Measurements from ENCODE around the gene PRKCH. TPM values are rescaled to one million over a fixed set of nuclear protein-coding genes. Genes with fewer than 3 reads are reported as not detected.

Gene PRKCH
- polyA plus RNA-seq, 1 donor from 2014 or later, result 2.0 TPM

DNA sequence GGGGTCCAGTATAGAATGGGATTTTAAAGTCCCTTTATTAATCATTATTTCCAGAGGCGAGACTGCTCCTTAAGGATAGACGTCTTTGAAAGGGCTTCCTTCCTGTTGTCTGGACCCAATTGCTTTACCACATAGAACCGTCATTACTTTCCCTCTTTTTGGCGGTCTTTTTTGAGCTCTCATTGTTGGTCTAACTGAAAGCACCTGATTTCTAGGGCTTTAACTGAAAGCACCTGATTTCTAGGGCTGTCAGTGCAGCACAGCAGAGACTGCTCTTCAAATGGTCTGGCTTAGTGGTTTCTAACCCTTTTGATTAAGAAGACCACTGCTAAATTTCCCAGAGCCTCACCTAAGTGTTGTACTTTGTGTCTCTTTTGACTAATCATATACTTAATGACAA is 95.8 kb downstream of the PRKCH start:
- no peak for TF ChIP-seq SMC3 (conservative IDR thresholded peaks at IDR 0.05; ENCODE audit: poor library complexity)

DNA sequence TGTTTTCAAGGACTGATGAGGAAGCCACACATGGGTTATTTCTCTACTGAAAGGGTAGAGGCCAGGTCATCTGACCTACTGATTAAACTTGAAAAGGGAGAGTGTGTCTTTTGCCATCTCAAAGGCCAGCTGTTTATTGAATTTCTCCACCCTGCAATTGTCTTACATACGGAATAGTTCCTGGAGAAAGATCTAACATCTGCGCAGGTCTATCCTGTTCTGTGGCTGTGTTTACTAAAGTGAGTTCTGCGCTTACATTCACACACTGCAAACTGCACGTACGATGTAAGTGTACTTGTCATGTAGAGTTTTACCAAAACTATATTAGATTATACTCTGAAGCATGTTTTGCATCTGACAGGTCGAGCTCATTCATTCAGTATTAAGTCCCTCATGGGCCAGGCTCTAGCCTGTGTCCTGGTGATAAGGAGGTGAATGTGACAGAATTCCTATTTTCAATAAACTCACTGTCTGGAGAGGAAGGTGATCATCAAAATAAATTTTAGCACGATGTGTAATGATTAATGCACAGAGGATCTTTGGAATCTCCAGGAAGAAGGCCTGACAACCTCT is 96.6 kb downstream of the PRKCH start:
- H3F3A ChIP-seq (ENCODE audit: insufficient read depth, low read length, poor library complexity, severe bottlenecking), result no peaks in the 10 kb centered on the region
- no peak overlapping the region for H3K27ac ChIP-seq (ENCODE audit: low read length)
- TF ChIP-seq, protein P1, sequence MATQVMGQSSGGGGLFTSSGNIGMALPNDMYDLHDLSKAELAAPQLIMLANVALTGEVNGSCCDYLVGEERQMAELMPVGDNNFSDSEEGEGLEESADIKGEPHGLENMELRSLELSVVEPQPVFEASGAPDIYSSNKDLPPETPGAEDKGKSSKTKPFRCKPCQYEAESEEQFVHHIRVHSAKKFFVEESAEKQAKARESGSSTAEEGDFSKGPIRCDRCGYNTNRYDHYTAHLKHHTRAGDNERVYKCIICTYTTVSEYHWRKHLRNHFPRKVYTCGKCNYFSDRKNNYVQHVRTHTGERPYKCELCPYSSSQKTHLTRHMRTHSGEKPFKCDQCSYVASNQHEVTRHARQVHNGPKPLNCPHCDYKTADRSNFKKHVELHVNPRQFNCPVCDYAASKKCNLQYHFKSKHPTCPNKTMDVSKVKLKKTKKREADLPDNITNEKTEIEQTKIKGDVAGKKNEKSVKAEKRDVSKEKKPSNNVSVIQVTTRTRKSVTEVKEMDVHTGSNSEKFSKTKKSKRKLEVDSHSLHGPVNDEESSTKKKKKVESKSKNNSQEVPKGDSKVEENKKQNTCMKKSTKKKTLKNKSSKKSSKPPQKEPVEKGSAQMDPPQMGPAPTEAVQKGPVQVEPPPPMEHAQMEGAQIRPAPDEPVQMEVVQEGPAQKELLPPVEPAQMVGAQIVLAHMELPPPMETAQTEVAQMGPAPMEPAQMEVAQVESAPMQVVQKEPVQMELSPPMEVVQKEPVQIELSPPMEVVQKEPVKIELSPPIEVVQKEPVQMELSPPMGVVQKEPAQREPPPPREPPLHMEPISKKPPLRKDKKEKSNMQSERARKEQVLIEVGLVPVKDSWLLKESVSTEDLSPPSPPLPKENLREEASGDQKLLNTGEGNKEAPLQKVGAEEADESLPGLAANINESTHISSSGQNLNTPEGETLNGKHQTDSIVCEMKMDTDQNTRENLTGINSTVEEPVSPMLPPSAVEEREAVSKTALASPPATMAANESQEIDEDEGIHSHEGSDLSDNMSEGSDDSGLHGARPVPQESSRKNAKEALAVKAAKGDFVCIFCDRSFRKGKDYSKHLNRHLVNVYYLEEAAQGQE (IDR thresholded peaks at IDR 0.05; ENCODE audit: borderline replicate concordance), result no peak
- TF ChIP-seq, protein P2, sequence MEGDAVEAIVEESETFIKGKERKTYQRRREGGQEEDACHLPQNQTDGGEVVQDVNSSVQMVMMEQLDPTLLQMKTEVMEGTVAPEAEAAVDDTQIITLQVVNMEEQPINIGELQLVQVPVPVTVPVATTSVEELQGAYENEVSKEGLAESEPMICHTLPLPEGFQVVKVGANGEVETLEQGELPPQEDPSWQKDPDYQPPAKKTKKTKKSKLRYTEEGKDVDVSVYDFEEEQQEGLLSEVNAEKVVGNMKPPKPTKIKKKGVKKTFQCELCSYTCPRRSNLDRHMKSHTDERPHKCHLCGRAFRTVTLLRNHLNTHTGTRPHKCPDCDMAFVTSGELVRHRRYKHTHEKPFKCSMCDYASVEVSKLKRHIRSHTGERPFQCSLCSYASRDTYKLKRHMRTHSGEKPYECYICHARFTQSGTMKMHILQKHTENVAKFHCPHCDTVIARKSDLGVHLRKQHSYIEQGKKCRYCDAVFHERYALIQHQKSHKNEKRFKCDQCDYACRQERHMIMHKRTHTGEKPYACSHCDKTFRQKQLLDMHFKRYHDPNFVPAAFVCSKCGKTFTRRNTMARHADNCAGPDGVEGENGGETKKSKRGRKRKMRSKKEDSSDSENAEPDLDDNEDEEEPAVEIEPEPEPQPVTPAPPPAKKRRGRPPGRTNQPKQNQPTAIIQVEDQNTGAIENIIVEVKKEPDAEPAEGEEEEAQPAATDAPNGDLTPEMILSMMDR (IDR thresholded peaks at IDR 0.05; ENCODE audit: poor library complexity, severe bottlenecking), result no peak
- TF ChIP-seq EZH2 (IDR thresholded peaks at IDR 0.05; ENCODE audit: borderline replicate concordance, insufficient read depth, low read length, poor library complexity, severe bottlenecking), result no peak
- TF ChIP-seq EP300 (conservative IDR thresholded peaks at IDR 0.05; ENCODE audit: poor library complexity, severe bottlenecking), result no peak
- no peak for TF ChIP-seq MXI1 (conservative IDR thresholded peaks at IDR 0.05; ENCODE audit: poor library complexity, severe bottlenecking)
- TF ChIP-seq SMC3 (conservative IDR thresholded peaks at IDR 0.05; ENCODE audit: poor library complexity), result no peak
- TF ChIP-seq POLR2AphosphoS5 (IDR thresholded peaks at IDR 0.05), result no peak
- TF ChIP-seq TAF1 (IDR thresholded peaks at IDR 0.05; ENCODE audit: low read depth), result no peak
- H3K4me2 ChIP-seq (ENCODE audit: low read length), result no peak overlapping the region
- no peaks in the 10 kb centered on the region for H3K9me2 ChIP-seq (ENCODE audit: insufficient read depth, low read length)
- no peaks in the 10 kb centered on the region for H4K20me1 ChIP-seq (ENCODE audit: insufficient read depth)
- H3K36me3 ChIP-seq (ENCODE audit: insufficient read depth, low read length), result no peaks in the 10 kb centered on the region
- no peaks in the 10 kb centered on the region for H3K27me3 ChIP-seq (ENCODE audit: insufficient read depth, low read depth, low read length)
- no peak overlapping the region for H3K4me3 ChIP-seq (ENCODE audit: low read length)
- H3K79me2 ChIP-seq (replicated peaks; ENCODE audit: insufficient read depth, low read length), result no peaks in the 10 kb centered on the region
- H3K9me3 ChIP-seq (ENCODE audit: low read length), result no peaks in the 10 kb centered on the region
- no peak overlapping the region for H3K9ac ChIP-seq (ENCODE audit: low read length)
- H2AFZ ChIP-seq (ENCODE audit: low read depth, low read length), result no peak overlapping the region

More for the DNA sequence above, 95.8 kb downstream of the PRKCH start:
- Histone ChIP-seq H3K9me2 (ENCODE audit: insufficient read depth, low read length) (no peaks in the 10 kb centered on the region), H2AFZ (ENCODE audit: low read depth, low read length) (no peak overlapping the region), H4K20me1 (ENCODE audit: insufficient read depth) (no peaks in the 10 kb centered on the region), H3F3A (ENCODE audit: insufficient read depth, low read length, poor library complexity, severe bottlenecking) (no peaks in the 10 kb centered on the region), H3K79me2 (replicated peaks; ENCODE audit: insufficient read depth, low read length) (no peaks in the 10 kb centered on the region), H3K27me3 (ENCODE audit: insufficient read depth, low read depth, low read length) (no peaks in the 10 kb centered on the region), H3K9me3 (ENCODE audit: low read length) (no peaks in the 10 kb centered on the region), H3K4me2 (ENCODE audit: low read length) (no peak overlapping the region), H3K9ac (ENCODE audit: low read length) (no peak overlapping the region), H3K36me3 (ENCODE audit: insufficient read depth, low read length) (no peaks in the 10 kb centered on the region), H3K4me3 (ENCODE audit: low read length) (no peak overlapping the region), H3K27ac (ENCODE audit: low read length) (no peak overlapping the region)

DNA sequence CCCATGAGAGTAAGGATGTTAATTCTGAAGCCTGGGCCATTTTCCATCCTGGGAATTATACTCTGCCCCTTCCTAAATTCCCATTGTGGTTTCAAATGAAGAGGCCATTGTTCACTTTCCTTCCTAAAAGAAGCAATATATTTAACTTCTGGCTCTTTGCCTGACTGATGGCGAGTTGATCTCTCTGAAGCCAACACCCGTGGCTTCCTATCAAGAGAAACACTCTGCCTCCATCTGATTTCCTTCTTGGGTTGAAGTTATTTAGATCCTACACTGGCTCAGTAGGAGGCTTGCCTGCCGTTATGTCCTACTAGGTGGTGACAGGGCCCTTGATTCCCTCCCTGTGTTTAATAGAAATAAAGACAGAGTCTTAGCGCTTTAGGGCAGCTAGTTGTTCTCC is 97.4 kb downstream of the PRKCH start:
- Histone ChIP-seq H3F3A (ENCODE audit: insufficient read depth, low read length, poor library complexity, severe bottlenecking) (no peaks in the 10 kb centered on the region), H3K36me3 (ENCODE audit: insufficient read depth, low read length) (no peaks in the 10 kb centered on the region), H3K4me2 (ENCODE audit: low read length) (no peak overlapping the region), H2AFZ (ENCODE audit: low read depth, low read length) (no peak overlapping the region), H3K9me3 (ENCODE audit: low read length) (no peaks in the 10 kb centered on the region), H3K9me2 (ENCODE audit: insufficient read depth, low read length) (no peaks in the 10 kb centered on the region), H3K79me2 (replicated peaks; ENCODE audit: insufficient read depth, low read length) (no peaks in the 10 kb centered on the region), H3K27me3 (ENCODE audit: insufficient read depth, low read depth, low read length) (no peaks in the 10 kb centered on the region), H3K27ac (ENCODE audit: low read length) (no peak overlapping the region), H4K20me1 (ENCODE audit: insufficient read depth) (no peaks in the 10 kb centered on the region), H3K9ac (ENCODE audit: low read length) (no peak overlapping the region), H3K4me3 (ENCODE audit: low read length) (no peak overlapping the region)
- TF ChIP-seq, protein P1 (IDR thresholded peaks at IDR 0.05; ENCODE audit: borderline replicate concordance), result no peak
- TF ChIP-seq MXI1 (conservative IDR thresholded peaks at IDR 0.05; ENCODE audit: poor library complexity, severe bottlenecking), result no peak
- no peak for TF ChIP-seq POLR2AphosphoS5 (IDR thresholded peaks at IDR 0.05)
- TF ChIP-seq, protein P2 (IDR thresholded peaks at IDR 0.05; ENCODE audit: poor library complexity, severe bottlenecking), result no peak
- TF ChIP-seq RAD21 (conservative IDR thresholded peaks at IDR 0.05), result no peak
- TF ChIP-seq SMC3 (conservative IDR thresholded peaks at IDR 0.05; ENCODE audit: poor library complexity), result no peak
- TF ChIP-seq EZH2 (IDR thresholded peaks at IDR 0.05; ENCODE audit: borderline replicate concordance, insufficient read depth, low read length, poor library complexity, severe bottlenecking), result no peak
- TF ChIP-seq TAF1 (IDR thresholded peaks at IDR 0.05; ENCODE audit: low read depth), result no peak
